Amniotic stem cell (primary cell): ENCODE results near the gene SLC25A27.

Experiments used
- DNase-seq: peaks from one replicate; lab custom pipeline; 2025; lab: John Stamatoyannopoulos, UW

The SLC25A27 gene

GRCh38 chr6:46715141-46715540 lies 62.4 kb downstream of the SLC25A27 start:
- no peak for DNase-seq

- DNase-seq: no peak
Observed at GRCh38 chr6:46719099-46719498, 66.3 kb downstream of the SLC25A27 start.

- no peak for DNase-seq
Observed at GRCh38 chr6:46720401-46720800, 67.6 kb downstream of the SLC25A27 start.
